Measurements from ENCODE around the gene PLD4.
"Not testable (repeated sequence)": the region's sequence is repeated elsewhere in the genome, so short reads cannot be mapped to it uniquely, and the experiment has no call there.

Gene PLD4

GRCh38 chr14:104948736-104949031 lies 24.0 kb downstream of the PLD4 start:
- H3F3A ChIP-seq (ENCODE audit: insufficient read depth, low read length): no peaks in the 10 kb centered on the region
- H4K20me1 ChIP-seq (ENCODE audit: insufficient read depth, low read length): no peaks in the 10 kb centered on the region
- H3K4me3 ChIP-seq (ENCODE audit: low read depth, low read length, poor library complexity, severe bottlenecking): no peak overlapping the region
- no peak overlapping the region for H2AFZ ChIP-seq (ENCODE audit: low read length)
- TF ChIP-seq EZH2 (IDR thresholded peaks at IDR 0.05; ENCODE audit: borderline replicate concordance, low read length): no peak
- no peak for TF ChIP-seq CTCF (IDR thresholded peaks at IDR 0.05; ENCODE audit: low read length)
- H3K4me2 ChIP-seq (ENCODE audit: low read length): no peak overlapping the region
- H3K9me2 ChIP-seq (ENCODE audit: low read depth, low read length): no peaks in the 10 kb centered on the region
- H3K36me3 ChIP-seq (ENCODE audit: insufficient read depth, low read length): no peaks in the 10 kb centered on the region
- H3K9ac ChIP-seq (ENCODE audit: low read length): no peak overlapping the region
- no peaks in the 10 kb centered on the region for H3K79me2 ChIP-seq (ENCODE audit: insufficient read depth, low read length)
- H3K27me3 ChIP-seq (ENCODE audit: insufficient read depth, low read length): no peaks in the 10 kb centered on the region
- no peaks in the 10 kb centered on the region for H3K4me1 ChIP-seq (ENCODE audit: insufficient read depth, low read length, severe bottlenecking)
- no peaks in the 10 kb centered on the region for H3K9me3 ChIP-seq (ENCODE audit: low read length)
- H3K27ac ChIP-seq (ENCODE audit: low read depth, low read length, poor library complexity, severe bottlenecking): no peak overlapping the region

GRCh38 chr14:104949406-104949955 lies 24.8 kb downstream of the PLD4 start:
- H3K9ac ChIP-seq (ENCODE audit: low read length); H3K9me3 ChIP-seq (ENCODE audit: low read length); H3K4me3 ChIP-seq (ENCODE audit: low read depth, low read length, poor library complexity, severe bottlenecking); H4K20me1 ChIP-seq (ENCODE audit: insufficient read depth, low read length); H3K9me2 ChIP-seq (ENCODE audit: low read depth, low read length); H3K27ac ChIP-seq (ENCODE audit: low read depth, low read length, poor library complexity, severe bottlenecking); H3F3A ChIP-seq (ENCODE audit: insufficient read depth, low read length); H3K4me1 ChIP-seq (ENCODE audit: insufficient read depth, low read length, severe bottlenecking); H3K4me2 ChIP-seq (ENCODE audit: low read length); H3K36me3 ChIP-seq (ENCODE audit: insufficient read depth, low read length); H3K27me3 ChIP-seq (ENCODE audit: insufficient read depth, low read length); H3K79me2 ChIP-seq (ENCODE audit: insufficient read depth, low read length); H2AFZ ChIP-seq (ENCODE audit: low read length): not testable (repeated sequence)

GRCh38 chr14:104950021-104950420 lies 25.3 kb downstream of the PLD4 start:
- TF ChIP-seq CTCF (IDR thresholded peaks at IDR 0.05; ENCODE audit: low read length): no peak
- H2AFZ ChIP-seq (ENCODE audit: low read length): no peak overlapping the region
- H3K36me3 ChIP-seq (ENCODE audit: insufficient read depth, low read length): no peaks in the 10 kb centered on the region
- no peaks in the 10 kb centered on the region for H4K20me1 ChIP-seq (ENCODE audit: insufficient read depth, low read length)
- no peaks in the 10 kb centered on the region for H3K4me1 ChIP-seq (ENCODE audit: insufficient read depth, low read length, severe bottlenecking)
- H3K27ac ChIP-seq (ENCODE audit: low read depth, low read length, poor library complexity, severe bottlenecking): no peak overlapping the region
- no peak overlapping the region for H3K9ac ChIP-seq (ENCODE audit: low read length)
- no peaks in the 10 kb centered on the region for H3K9me2 ChIP-seq (ENCODE audit: low read depth, low read length)
- H3K4me2 ChIP-seq (ENCODE audit: low read length): no peak overlapping the region
- H3K27me3 ChIP-seq (ENCODE audit: insufficient read depth, low read length): no peaks in the 10 kb centered on the region
- H3K79me2 ChIP-seq (ENCODE audit: insufficient read depth, low read length): no peaks in the 10 kb centered on the region
- H3K4me3 ChIP-seq (ENCODE audit: low read depth, low read length, poor library complexity, severe bottlenecking): no peak overlapping the region
- no peaks in the 10 kb centered on the region for H3F3A ChIP-seq (ENCODE audit: insufficient read depth, low read length)
- no peaks in the 10 kb centered on the region for H3K9me3 ChIP-seq (ENCODE audit: low read length)

GRCh38 chr14:104950701-104951100 lies 26.0 kb downstream of the PLD4 start:
- not testable (repeated sequence) for H3K4me1 ChIP-seq (ENCODE audit: insufficient read depth, low read length, severe bottlenecking); H3K4me2 ChIP-seq (ENCODE audit: low read length); H3K27ac ChIP-seq (ENCODE audit: low read depth, low read length, poor library complexity, severe bottlenecking); H3K79me2 ChIP-seq (ENCODE audit: insufficient read depth, low read length); H3K9me2 ChIP-seq (ENCODE audit: low read depth, low read length); H4K20me1 ChIP-seq (ENCODE audit: insufficient read depth, low read length); H2AFZ ChIP-seq (ENCODE audit: low read length); H3F3A ChIP-seq (ENCODE audit: insufficient read depth, low read length); H3K27me3 ChIP-seq (ENCODE audit: insufficient read depth, low read length); H3K36me3 ChIP-seq (ENCODE audit: insufficient read depth, low read length); H3K9me3 ChIP-seq (ENCODE audit: low read length); H3K4me3 ChIP-seq (ENCODE audit: low read depth, low read length, poor library complexity, severe bottlenecking); H3K9ac ChIP-seq (ENCODE audit: low read length)

- H3K4me2 ChIP-seq (ENCODE audit: low read length); H3K27me3 ChIP-seq (ENCODE audit: insufficient read depth, low read length); H3K36me3 ChIP-seq (ENCODE audit: insufficient read depth, low read length); H3K9me2 ChIP-seq (ENCODE audit: low read depth, low read length); H3F3A ChIP-seq (ENCODE audit: insufficient read depth, low read length); H3K27ac ChIP-seq (ENCODE audit: low read depth, low read length, poor library complexity, severe bottlenecking); H3K9me3 ChIP-seq (ENCODE audit: low read length); H3K4me3 ChIP-seq (ENCODE audit: low read depth, low read length, poor library complexity, severe bottlenecking); H3K9ac ChIP-seq (ENCODE audit: low read length); H3K79me2 ChIP-seq (ENCODE audit: insufficient read depth, low read length); H3K4me1 ChIP-seq (ENCODE audit: insufficient read depth, low read length, severe bottlenecking); H4K20me1 ChIP-seq (ENCODE audit: insufficient read depth, low read length); H2AFZ ChIP-seq (ENCODE audit: low read length): not testable (repeated sequence)
Observed at GRCh38 chr14:104951863-104952657, 27.4 kb downstream of the PLD4 start.

All from OCI-LY1 (cell line).